Astrocyte (in vitro differentiated cells and primary cell): ENCODE data around the gene RXFP1.

Source experiments
- CTCF ChIP-seq: IDR thresholded peaks from 2 replicates; pipeline ENCODE4 v1.5.1; 2011; ENCODE audit warnings: low read depth, mild to moderate bottlenecking, inconsistent platforms, low read length, moderate library complexity; ENCODE audit not compliant: insufficient read depth
- EZH2 ChIP-seq: IDR thresholded peaks from 2 replicates; pipeline ENCODE4 v1.6.1; 2012; ENCODE audit warnings: mild to moderate bottlenecking, low read length, inconsistent platforms; ENCODE audit not compliant: insufficient read depth

GRCh38 chr4:158588285-158588684 lies 66.6 kb downstream of the RXFP1 start:
- no peak for TF ChIP-seq CTCF
- no peak for TF ChIP-seq EZH2
